Endothelial cell (in vitro differentiated cells): ENCODE measurements around the gene R3HDM4. TPM values are rescaled to one million over a fixed set of nuclear protein-coding genes. Genes with fewer than 3 reads are reported as not detected.

Source experiments
- DNase-seq: peaks from one replicate; pipeline ENCODE4 v3.0.0; 2021; ENCODE audit warnings: low spot score
- H3K27ac Mint-ChIP-seq: one replicate; pipeline ENCODE4 v1.8.0; 2021; ENCODE audit warnings: mixed read lengths, inconsistent platforms; ENCODE audit not compliant: unreplicated experiment
- H3K27me3 Mint-ChIP-seq: one replicate; pipeline ENCODE4 v1.8.0; 2021; ENCODE audit warnings: mild to moderate bottlenecking, moderate library complexity, mixed read lengths, inconsistent platforms; ENCODE audit not compliant: unreplicated experiment
- H3K36me3 Mint-ChIP-seq: one replicate; pipeline ENCODE4 v1.8.0; 2021; ENCODE audit warnings: mild to moderate bottlenecking, low read depth, mixed read lengths, inconsistent platforms; ENCODE audit not compliant: unreplicated experiment
- H3K4me1 Mint-ChIP-seq: one replicate; pipeline ENCODE4 v1.8.0; 2021; ENCODE audit warnings: mild to moderate bottlenecking, mixed read lengths, inconsistent platforms; ENCODE audit not compliant: unreplicated experiment
- H3K4me3 Mint-ChIP-seq: one replicate; pipeline ENCODE4 v1.8.0; 2021; ENCODE audit warnings: mild to moderate bottlenecking, mixed read lengths, inconsistent platforms; ENCODE audit not compliant: unreplicated experiment
- H3K9me3 Mint-ChIP-seq: one replicate; pipeline ENCODE4 v1.8.0; 2021; ENCODE audit warnings: mixed read lengths, inconsistent platforms; ENCODE audit not compliant: unreplicated experiment
- total RNA-seq: library from RNA; stranded (reverse); fragmentation: NEBNext Ultra II Directional; extraction: Animal tissue kit (Norgen Biotek cat#: 25700); gene quantifications from one replicate; pipeline ENCODE4 v1.2.1, GENCODE V29; 2021; ENCODE audit not compliant: unreplicated experiment
- TF ChIP-seq, protein P1 (sequence below): fragments of 200-600 bp; sonication (generic); IDR thresholded peaks from one replicate; pipeline ENCODE4 v1.5.0; 2021; ENCODE audit warnings: antibody characterized with exemption; ENCODE audit not compliant: unreplicated experiment

Gene R3HDM4
- total RNA-seq, 1 donor from 2014 or later: 40.6 TPM

DNA sequence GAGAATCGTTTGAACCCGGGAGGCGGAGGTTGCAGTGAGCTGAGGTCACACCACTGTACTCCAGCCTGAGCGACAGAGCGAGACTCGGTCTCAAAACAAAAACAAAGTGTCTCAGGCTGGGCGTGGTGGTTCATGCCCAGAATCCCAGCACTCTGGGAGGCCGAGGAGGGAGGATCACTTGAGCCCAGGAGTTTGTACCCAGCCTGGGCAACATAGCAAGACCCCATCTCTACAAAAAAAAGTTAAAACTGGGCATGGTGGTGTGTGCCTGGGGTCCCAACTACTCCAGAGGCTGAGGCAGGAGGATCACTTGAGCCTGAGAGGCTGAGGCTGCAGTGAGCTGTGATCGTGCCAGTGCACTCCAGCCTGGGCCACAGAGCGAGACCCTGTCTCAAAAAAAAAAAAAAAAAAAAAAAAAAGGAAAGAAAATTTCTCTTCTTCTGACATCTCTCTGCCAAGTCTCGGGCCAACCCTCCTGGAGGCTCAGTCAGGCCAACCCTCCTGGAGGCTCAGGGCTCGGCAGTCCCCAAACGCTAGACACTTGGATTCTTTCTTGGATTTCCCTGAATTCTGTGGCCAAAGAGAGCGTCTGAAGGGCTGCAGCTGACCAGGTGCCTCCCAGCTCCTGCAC lies 39.1 kb upstream of the R3HDM4 start:
- Mint-ChIP-seq H3K27me3 (peaks cover 1% of the 10 kb centered on the region), H3K4me3 (no peak overlapping the region), H3K4me1 (no peaks in the 10 kb centered on the region), H3K27ac (no peak overlapping the region), H3K36me3 (no peaks in the 10 kb centered on the region), H3K9me3 (no peaks in the 10 kb centered on the region)
- TF ChIP-seq, protein P1, sequence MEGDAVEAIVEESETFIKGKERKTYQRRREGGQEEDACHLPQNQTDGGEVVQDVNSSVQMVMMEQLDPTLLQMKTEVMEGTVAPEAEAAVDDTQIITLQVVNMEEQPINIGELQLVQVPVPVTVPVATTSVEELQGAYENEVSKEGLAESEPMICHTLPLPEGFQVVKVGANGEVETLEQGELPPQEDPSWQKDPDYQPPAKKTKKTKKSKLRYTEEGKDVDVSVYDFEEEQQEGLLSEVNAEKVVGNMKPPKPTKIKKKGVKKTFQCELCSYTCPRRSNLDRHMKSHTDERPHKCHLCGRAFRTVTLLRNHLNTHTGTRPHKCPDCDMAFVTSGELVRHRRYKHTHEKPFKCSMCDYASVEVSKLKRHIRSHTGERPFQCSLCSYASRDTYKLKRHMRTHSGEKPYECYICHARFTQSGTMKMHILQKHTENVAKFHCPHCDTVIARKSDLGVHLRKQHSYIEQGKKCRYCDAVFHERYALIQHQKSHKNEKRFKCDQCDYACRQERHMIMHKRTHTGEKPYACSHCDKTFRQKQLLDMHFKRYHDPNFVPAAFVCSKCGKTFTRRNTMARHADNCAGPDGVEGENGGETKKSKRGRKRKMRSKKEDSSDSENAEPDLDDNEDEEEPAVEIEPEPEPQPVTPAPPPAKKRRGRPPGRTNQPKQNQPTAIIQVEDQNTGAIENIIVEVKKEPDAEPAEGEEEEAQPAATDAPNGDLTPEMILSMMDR: no peak
- DNase-seq: no peak

DNA sequence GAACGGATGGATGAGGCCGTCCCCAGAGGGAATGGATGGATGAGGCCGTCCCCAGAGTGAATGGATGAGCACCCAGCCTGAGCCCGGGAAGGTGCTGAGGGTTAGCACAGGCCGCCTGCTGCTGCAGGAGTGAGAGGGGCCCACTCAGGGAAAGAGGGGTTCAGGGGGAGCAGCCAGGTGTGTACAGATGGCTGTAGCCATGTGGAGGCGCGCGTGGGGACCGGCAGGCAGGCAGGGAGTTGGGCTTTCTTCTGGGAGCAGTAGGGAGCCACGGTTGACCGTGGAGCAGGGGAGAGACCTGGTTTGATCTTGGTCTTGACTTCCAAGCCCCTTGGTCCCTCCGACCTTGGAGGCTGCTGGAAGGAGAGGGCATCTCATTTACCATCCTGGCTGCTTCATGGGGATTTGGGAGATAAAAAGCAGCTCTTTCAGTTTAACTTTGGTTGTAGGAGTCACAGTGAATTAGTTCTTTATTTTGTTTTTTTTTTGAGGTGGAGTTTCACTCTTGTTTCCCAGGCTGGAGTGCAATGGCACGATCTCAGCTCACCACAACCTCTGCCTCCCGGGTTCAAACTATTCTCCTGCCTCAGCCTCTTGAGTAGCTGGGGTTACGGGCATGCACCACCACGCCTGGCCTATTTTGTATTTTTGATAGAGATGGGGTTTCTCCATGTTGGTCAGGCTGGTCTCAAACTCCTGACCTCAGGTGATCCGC lies 37.5 kb upstream of the R3HDM4 start:
- no peak overlapping the region for H3K27ac Mint-ChIP-seq
- no peak for DNase-seq
- peaks cover 1% of the 10 kb centered on the region for H3K27me3 Mint-ChIP-seq
- H3K36me3 Mint-ChIP-seq: no peaks in the 10 kb centered on the region
- no peaks in the 10 kb centered on the region for H3K9me3 Mint-ChIP-seq
- TF ChIP-seq, protein P1: no peak
- H3K4me1 Mint-ChIP-seq: no peaks in the 10 kb centered on the region
- no peak overlapping the region for H3K4me3 Mint-ChIP-seq

DNA sequence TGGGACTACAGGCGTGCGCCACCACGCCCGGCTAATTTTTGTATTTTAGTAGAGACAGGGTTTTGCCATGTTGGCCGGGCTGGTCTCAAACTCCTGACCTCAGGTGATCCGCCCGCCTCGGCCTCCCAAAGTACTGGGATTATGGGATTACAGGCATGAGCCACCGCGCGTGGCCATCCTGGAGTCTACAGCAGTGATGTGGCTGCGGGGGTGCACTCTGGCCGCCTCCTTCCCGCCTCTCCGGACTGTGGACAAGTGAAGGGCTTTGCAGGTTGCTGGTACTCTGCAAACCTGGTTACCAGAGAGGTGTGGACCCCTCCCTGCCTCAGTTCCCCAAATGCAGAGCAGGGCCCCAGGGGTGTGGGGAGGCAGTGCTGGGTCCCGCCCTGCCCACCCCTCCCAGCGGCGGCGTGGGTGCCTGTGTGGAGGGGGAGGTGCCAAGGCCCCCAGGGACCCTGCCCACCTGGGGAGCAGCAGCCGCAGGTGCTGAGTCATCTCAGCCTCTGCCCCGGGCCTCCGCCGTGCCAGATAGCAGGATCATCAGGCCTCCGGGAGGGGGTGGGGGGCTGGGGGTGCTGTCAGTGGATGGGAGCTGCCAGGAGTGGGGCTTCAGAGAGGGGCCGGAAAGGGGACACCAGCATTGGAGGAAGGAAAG lies 36.0 kb upstream of the R3HDM4 start:
- TF ChIP-seq, protein P1: no peak
- DNase-seq: no peak
- Mint-ChIP-seq H3K27me3 (peaks cover 3% of the 10 kb centered on the region), H3K9me3 (no peaks in the 10 kb centered on the region), H3K4me1 (no peaks in the 10 kb centered on the region), H3K36me3 (no peaks in the 10 kb centered on the region), H3K4me3 (no peak overlapping the region), H3K27ac (no peak overlapping the region)

DNA sequence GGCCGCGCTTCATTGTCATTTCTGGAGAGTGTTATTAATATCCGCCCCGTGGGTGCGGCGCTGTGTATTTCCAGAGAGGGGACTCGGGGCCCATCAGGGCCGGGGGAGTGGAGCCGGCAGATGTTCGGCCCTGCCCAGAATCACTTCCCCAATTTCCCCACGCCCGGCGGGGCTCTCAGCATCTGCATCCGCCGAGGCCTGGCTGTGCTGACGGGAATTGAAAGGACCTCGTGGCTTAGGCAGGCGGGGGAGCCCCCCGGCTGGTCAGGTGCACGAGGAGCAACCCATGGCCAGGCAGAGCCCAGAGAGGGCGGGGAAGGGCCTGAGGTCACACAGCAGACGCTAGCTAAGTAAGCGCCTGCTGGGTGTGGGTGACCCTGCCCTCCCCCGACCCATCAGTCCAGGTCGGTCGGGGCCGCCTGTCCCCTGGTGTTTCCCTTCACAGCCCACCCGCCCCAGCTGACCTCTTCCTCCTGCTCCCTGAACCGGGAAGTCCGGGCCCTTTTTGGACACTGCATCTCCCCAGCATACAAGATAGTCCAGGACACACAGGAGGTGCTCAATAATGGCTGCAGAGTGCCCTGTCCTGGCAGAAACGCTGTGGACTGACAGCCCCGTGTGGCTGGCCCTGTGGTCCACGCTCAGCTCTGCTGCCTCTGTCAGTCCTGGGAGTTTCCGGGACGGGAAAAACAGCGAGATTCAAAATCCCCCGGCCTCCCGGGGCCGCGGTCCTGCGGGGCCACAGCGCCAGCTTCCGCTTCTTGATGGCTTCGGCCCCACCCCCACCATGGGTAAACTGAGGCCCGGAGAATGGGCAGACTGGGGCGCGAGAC lies 34.9 kb upstream of the R3HDM4 start:
- H3K27me3 Mint-ChIP-seq: peaks cover 3% of the 10 kb centered on the region
- no peaks in the 10 kb centered on the region for H3K9me3 Mint-ChIP-seq
- no peak for DNase-seq
- H3K4me1 Mint-ChIP-seq: no peaks in the 10 kb centered on the region
- no peak overlapping the region for H3K27ac Mint-ChIP-seq
- TF ChIP-seq, protein P1: no peak
- H3K36me3 Mint-ChIP-seq: peaks cover 5% of the 10 kb centered on the region
- no peak overlapping the region for H3K4me3 Mint-ChIP-seq
